AG09319 (cell line): ENCODE data around the gene RLN3.

Source experiments
- DNase-seq: peaks from one replicate; pipeline ENCODE4 v3.0.0-alpha.2; 2010; ENCODE audit warnings: low read depth; ENCODE audit errors: extremely low read depth
- CTCF ChIP-seq: IDR thresholded peaks from 2 replicates; pipeline ENCODE4 v1.5.1; 2011; ENCODE audit warnings: low read depth, mild to moderate bottlenecking, inconsistent platforms, low read length, moderate library complexity

Gene RLN3

DNA sequence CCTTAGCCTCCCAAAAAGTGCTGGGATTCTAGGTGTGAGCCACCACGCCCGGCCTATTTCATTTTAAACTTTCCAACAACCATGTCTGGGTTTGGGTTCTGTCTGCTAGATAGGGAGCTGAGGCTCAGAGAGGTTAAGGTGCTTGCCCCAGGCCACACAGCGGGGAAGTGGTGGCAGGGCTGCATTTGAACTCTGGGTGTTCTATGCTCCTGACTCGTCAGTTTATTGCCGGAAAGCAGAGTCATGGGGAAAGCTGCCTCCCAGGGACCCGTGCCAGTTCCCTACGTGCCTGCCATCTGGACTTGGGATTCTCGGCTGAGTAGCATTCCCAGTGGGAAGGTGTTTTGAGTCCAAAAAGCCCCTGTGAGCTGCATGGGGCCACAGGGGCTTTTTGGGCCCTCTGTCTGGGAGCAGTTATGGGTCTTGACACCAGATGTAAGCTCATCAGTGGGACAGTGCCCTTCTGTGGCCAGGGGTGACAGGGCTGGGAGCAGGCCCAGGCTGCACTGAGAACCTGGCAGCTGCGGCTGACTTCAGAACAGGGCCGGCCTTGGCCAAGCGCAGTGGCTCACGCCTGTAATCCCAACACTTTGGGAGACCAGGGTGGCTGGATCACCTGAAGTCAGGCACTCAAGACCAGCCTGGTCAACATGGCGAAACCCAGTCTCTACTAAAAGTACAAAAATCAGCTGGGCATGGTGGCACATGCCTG, 32.8 kb upstream of the RLN3 start:
- peak; percentile 19 for DNase-seq
- TF ChIP-seq CTCF, result no peak

DNA sequence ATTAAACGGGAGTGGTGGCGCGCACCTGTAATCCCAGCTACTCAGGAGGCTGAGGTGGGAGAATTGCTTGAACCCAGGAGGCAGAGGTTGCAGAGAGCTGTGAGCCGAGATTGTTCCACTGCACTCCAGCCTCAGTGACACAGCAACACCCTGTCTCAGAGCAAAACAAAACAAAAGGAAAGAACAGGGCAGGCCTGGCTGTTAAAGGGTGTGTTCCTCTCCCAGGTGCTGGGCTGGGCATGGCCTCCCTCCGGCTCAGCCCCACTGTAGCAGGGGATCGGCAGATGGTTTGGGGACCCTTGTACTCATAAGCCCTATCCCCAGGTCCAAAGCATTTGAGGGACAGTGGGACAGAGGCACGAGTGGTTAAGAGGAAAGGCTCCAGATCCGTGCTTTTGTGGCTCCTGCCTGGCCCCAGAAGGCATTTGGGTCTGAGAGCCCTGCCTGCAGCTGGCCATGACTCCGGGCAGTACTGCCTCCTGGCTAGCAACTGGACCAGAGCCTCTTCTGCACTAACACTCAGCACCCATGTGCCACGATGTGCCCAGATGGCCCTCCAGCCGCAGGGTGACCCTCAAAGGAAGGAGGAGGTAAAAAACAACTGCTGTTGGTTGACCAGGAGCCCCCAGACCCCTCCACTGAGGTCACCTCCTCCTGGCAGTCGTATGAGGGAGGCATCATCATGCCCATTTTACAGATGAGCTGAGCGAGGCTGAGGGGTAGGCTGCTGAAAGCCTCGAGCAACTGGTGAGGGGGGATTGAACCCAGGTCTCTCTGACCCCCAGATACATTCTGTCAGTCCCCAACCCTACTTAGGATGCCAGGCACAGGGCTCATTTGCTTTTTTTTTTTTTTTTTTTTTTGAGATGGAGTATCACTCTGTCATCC, 31.8 kb upstream of the RLN3 start:
- DNase-seq, result no peak

GRCh38 chr19:13996928-13997630, 30.9 kb upstream of the RLN3 start:
- no peak for DNase-seq
- TF ChIP-seq CTCF, result no peak

More for the DNA sequence above, 31.8 kb upstream of the RLN3 start:
- TF ChIP-seq CTCF, result no peak

- TF ChIP-seq CTCF, result no peak
- no peak for DNase-seq
Measured at GRCh38 chr19:13997631-13997962, 30.4 kb upstream of the RLN3 start.

DNA sequence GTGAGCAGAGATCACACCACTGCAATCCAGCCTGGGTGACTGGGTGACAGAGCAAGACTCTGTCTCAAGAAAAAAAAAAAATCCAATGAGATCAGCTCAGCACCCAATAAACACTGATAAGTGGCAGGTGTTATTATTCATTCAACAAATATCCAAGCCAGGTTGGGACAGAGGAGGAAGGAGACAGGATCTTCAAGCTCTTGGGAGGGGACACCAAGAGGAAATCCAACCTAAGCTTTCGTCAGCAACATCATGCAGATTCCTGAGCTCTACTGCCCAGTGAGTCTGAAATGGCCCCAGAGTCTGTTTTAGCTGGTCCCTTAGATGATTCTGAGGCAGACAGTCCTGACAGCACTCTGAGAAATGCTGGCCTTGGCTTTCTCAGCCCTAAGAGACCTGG, 29.5 kb upstream of the RLN3 start:
- TF ChIP-seq CTCF, result no peak
- no peak for DNase-seq

DNA sequence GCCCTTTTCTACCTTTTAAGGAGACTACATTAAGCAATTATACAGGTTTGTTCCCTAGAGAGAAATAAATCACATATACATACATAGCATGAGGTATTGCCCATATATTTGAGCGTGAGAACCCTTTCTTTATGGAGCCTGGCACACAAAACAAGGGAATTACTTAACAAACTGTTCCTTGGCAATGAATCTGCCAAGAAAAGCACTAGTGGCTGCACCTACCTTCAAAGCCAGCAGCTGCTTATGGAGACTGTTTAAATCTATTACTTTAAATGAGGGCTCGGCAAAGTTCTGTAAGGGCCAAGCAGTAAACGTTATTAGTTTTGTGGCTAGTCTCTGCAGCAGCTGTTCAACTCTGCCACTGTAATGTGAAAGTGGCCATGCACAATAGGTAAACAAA, 28.9 kb upstream of the RLN3 start:
- no peak for DNase-seq
- TF ChIP-seq CTCF, result no peak
